Suprapubic skin (tissue), 4 donors: Measurements from ENCODE around the gene CGB2.

Experiments used
- CTCF ChIP-seq, 2 donors: fragments of 200-600 bp in 1 of 2; fragments of 450-650 bp in 1 of 2; sonication (generic) in 1 of 2; IDR thresholded peaks; one replicate each; pipeline ENCODE4 v1.5.1; 2016 to 2019; ENCODE audit warnings: antibody characterized with exemption in 2 of 2, mild to moderate bottlenecking in 1 of 2, moderate library complexity in 1 of 2
- EP300 ChIP-seq: sonication (generic); formaldehyde crosslinking; IDR thresholded peaks from one replicate; pipeline ENCODE4 v1.6.1; 2017; ENCODE audit warnings: antibody characterized with exemption
- POLR2A ChIP-seq, 2 donors: fragments of 450-650 bp; IDR thresholded peaks; one replicate each; pipeline ENCODE4 v1.6.1; 2017; ENCODE audit warnings: antibody characterized with exemption in 2 of 2, mild to moderate bottlenecking in 2 of 2, moderate library complexity in 2 of 2
- POLR2AphosphoS5 ChIP-seq, 3 donors: sonication (generic); formaldehyde crosslinking; IDR thresholded peaks; one replicate each; pipeline ENCODE4 v1.6.1; 2017; ENCODE audit warnings: antibody characterized with exemption in 3 of 3

GRCh38 chr19:49006905-49007304, 24.8 kb upstream of the CGB2 start:
- TF ChIP-seq CTCF (IDR thresholded peaks at IDR 0.05): no peak
- no peak for TF ChIP-seq POLR2A (IDR thresholded peaks at IDR 0.05)
- no peak for TF ChIP-seq POLR2AphosphoS5 (IDR thresholded peaks at IDR 0.05)
- no peak for TF ChIP-seq EP300
